GM20431 (cell line): ENCODE measurements around the gene CACNA1G.

ENCODE experiments used
- in situ Hi-C: fragments of 300-500 bp; cut with MseI, MboI; formaldehyde crosslinking; loops from one replicate; pipeline ENCODE4 v1.15.0; 2020; ENCODE audit warnings: low sequenced_read_pairs; ENCODE audit not compliant: unreplicated experiment

CACNA1G gene

GRCh38 chr17:50562242-50563091 lies 2.0 kb downstream of the CACNA1G start:
- in situ Hi-C loops = no loop called here

GRCh38 chr17:50563092-50563511 lies 2.6 kb downstream of the CACNA1G start:
- in situ Hi-C loops = no loop called here

- in situ Hi-C loops = no loop called here
These were observed 4.4 kb downstream of the CACNA1G start for GRCh38 chr17:50564916-50565315.

- in situ Hi-C loops = no loop called here
These were observed 5.2 kb downstream of the CACNA1G start for GRCh38 chr17:50565402-50566350.

- in situ Hi-C loops = no loop called here
These were observed 6.4 kb downstream of the CACNA1G start for GRCh38 chr17:50566886-50567285.

GRCh38 chr17:50568659-50569058 lies 8.1 kb downstream of the CACNA1G start:
- in situ Hi-C loops = no loop called here

- in situ Hi-C loops = no loop called here
These were observed 9.1 kb downstream of the CACNA1G start for GRCh38 chr17:50569592-50569991.

GRCh38 chr17:50570032-50570431 lies 9.5 kb downstream of the CACNA1G start:
- in situ Hi-C loops = no loop called here

GRCh38 chr17:50570528-50570927 lies 10.0 kb downstream of the CACNA1G start:
- in situ Hi-C loops = no loop called here

GRCh38 chr17:50571681-50572080 lies 11.2 kb downstream of the CACNA1G start:
- in situ Hi-C loops = no loop called here

- in situ Hi-C loops = no loop called here
These were observed 12.0 kb downstream of the CACNA1G start for GRCh38 chr17:50572541-50572940.

GRCh38 chr17:50573866-50574611 lies 13.5 kb downstream of the CACNA1G start:
- in situ Hi-C loops = no loop called here

- in situ Hi-C loops = no loop called here
These were observed 15.2 kb downstream of the CACNA1G start for GRCh38 chr17:50575581-50576210.

- in situ Hi-C loops = no loop called here
These were observed 16.3 kb downstream of the CACNA1G start for GRCh38 chr17:50576864-50577263.

GRCh38 chr17:50577451-50577954 lies 17.0 kb downstream of the CACNA1G start:
- in situ Hi-C loops = no loop called here

GRCh38 chr17:50578173-50578572 lies 17.7 kb downstream of the CACNA1G start:
- in situ Hi-C loops = no loop called here

- in situ Hi-C loops = no loop called here
These were observed 18.9 kb downstream of the CACNA1G start for GRCh38 chr17:50579399-50579798.

GRCh38 chr17:50580646-50581045 lies 20.1 kb downstream of the CACNA1G start:
- in situ Hi-C loops = no loop called here

GRCh38 chr17:50581316-50581715 lies 20.8 kb downstream of the CACNA1G start:
- in situ Hi-C loops = no loop called here

GRCh38 chr17:50582741-50583140 lies 22.2 kb downstream of the CACNA1G start:
- in situ Hi-C loops = no loop called here
